Muscle of arm (tissue), 12 donors: ENCODE data around the gene INTS12. TPM values are rescaled to one million over a fixed set of nuclear protein-coding genes. Genes with fewer than 3 reads are reported as not detected.
"Not testable (repeated sequence)": the region's sequence is repeated elsewhere in the genome, so short reads cannot be mapped to it uniquely, and the experiment has no call there.

Experiments
- DNase-seq: peaks from one replicate; pipeline ENCODE4 v3.0.0-alpha.2; 2013
- polyA plus RNA-seq, 12 donors: library from polyadenylated mRNA; unstranded; fragments of 120-200 nt; gene quantifications; one replicate each; pipeline ENCODE4 v1.2.1, GENCODE V29; 2013; ENCODE audit not compliant: insufficient read length in 12 of 12

Gene INTS12
- polyA plus RNA-seq, 12 donors, result 28.0 to 53.6 (median 30.4) TPM; not detected in 1

DNA sequence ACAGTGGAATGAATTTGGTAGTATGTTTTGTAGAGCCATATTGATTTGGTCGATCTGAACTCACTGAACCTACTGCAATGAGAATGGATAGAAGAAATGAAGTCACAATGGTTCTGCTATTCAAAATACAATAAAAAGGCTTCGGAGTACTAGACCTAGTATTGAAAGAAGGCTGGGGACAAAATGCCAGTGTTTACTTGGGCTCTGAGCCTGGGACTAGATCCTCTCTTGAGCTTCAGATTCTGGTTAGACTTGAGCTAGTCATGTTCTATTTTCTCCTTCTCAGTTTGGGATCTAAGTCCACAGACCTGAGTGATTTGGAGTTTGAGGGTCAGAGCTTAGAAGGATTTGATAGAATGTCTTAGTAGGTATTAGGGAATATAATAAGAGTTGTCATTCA lies 9.9 kb downstream of the INTS12 start:
- DNase-seq, result no peak

DNA sequence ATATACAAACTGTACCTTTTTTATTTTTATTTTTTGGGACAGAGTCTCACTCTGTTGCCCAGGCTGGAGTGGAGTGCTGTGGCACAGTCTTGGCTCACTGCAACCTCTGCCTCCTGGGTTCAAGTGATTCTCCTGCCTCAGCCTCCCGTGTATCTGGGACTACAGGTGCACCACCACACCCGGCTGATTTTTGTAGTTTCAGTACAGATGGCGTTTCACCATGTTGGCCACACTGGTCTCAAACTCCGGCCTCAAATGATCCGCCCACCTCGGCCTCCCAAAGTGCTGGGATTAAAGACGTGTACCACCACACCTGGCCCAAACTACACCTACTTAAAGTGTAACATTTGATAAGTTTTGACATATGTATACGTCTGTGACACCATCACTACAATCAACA lies 12.7 kb downstream of the INTS12 start:
- not testable (repeated sequence) for DNase-seq

DNA sequence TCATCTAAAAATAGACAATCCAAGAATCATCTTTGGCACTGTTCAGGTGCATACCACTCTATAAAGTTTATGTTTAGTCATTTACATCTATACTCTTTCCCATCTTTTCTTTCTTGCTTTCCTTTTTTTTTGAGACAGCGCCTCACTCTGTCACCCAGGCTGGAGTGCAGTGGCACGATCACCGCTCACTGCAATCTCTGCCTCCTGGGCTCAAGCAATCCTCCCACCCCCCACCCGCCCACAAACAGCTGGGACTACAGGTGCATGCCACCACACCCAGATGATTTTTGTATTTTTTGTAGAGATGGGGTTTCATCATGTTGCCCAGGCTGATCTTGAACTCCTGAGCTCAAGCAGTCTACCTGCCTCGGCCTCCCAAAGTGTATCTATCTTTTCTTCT lies 13.7 kb downstream of the INTS12 start:
- not testable (repeated sequence) for DNase-seq

DNA sequence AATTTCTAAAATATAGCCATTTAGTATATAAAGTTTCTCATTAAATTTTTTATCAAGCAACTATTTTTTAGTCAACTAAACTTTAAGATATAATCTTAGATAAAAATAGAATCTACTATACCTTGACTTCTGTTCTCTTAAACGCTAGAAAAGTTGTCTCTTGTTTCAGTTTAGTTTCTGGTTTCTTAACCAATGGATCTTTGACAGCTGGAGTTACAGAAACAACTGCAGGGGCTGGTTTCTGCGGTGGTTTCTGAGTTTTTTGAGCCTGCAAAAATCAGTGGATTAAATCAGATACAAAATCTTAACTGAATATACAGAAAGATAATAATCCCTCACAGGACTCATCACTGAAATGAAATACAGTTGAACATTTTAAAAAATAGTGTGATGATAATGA lies 21.9 kb downstream of the INTS12 start:
- no peak for DNase-seq

DNA sequence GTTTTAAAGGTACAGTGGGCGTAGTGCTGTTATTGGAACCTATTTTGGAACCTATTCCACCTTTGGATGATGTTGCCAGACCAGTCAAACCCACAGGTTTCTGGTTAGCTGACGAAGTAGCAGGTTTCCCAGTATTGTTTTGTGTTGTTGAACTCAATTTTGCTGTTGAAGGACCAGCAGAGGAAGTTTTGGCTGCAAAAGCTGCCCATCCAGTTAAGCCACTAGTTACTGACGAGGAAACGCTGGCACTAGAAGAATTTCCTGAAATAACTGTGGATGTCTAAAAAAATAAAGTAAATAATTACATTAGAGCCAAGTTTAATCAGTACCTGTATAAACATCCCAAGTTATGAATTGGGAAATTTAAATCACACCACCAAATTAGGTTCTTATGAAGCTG lies 25.5 kb downstream of the INTS12 start:
- DNase-seq, result no peak

DNA sequence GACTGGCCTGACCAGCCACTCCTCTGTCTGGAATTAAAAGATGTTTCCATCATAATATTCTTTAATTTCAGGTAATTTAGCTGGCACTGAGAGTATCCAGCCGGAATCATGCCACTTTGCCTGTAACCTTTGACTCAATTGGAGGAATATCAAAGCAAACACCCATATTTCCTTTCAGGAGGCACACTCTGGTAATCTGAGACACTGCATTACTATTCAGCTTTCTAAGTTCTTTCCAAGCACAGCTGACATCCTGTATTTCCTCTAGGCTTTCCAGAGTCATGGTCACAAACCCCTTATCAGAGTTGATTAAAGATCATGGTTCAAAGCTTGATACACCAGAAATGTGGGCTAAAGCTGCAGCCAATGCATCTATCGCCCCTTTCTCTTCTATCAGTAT lies 29.3 kb downstream of the INTS12 start:
- no peak for DNase-seq

DNA sequence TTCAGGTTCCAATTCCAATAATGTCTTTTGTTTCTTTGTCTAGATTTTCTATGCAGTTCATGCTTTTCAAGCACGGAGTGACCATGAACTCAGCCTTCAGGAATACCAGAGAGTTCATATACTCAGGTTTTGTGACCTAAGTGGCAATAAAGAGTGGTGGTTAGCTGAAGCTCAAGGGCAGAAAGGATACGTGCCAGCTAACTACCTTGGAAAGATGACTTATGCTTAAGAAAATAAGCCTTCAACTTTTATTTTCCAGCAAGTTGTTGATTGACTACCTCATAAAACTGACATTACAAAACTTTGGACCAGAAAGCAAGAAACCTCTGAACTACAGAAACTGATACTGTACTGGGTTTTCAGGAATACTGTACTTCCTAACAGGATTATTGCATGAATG lies 30.8 kb downstream of the INTS12 start:
- no peak for DNase-seq

DNA sequence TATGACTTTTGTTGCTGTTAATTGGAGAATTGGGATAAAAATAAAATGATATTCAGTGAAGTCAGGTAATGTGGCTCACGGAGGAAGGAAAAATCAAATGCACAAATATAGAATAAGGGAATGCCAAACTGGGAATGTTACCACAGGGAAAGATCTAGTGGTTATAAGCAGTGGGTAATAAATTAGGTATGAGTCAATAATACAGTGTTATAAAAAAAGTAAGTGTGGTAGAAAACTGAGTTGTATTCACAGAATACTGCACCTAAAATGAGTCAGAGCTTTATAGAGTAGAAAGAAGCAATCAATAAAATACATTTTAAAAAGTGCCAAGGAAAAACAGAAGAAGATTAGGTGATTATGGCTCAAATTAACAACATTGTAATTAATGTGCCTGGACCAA lies 34.5 kb downstream of the INTS12 start:
- no peak for DNase-seq

DNA sequence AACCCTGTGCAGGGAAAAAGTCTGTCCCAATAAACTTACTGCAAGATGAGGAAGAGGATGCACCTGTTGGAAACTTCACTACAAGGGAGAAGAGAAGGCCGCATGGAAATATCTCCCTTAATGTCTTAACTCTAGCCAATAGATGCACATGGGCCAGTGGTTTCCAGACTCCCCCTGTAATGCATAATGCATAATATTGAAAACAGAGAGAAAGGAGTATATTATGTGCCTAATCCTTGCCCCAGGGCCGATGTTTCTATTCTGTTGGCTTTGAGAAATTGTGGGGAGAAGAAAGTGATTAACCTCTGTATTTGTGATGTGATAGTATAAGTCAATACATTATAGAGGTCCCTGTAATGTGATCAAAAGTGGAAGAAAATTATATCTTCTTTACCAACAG lies 37.2 kb downstream of the INTS12 start:
- DNase-seq, result no peak

DNA sequence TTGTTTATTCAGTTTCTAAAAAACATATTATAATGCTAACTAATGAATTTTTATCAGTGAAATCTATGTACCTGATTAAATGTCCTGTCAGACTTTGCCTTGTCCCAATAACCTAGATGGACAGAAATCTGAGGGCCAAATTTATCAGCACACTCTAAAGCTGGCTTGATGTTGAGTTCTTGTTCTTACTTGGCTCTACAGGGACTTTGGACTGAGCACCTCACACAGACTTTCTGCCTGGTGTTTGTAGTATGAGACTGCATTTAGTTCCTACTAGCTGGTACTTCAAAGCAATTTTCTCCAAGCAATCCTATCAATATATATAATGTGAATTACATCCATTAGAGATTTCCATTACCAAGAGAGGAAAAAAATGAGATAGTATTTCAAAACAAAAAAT lies 37.8 kb downstream of the INTS12 start:
- no peak for DNase-seq

DNA sequence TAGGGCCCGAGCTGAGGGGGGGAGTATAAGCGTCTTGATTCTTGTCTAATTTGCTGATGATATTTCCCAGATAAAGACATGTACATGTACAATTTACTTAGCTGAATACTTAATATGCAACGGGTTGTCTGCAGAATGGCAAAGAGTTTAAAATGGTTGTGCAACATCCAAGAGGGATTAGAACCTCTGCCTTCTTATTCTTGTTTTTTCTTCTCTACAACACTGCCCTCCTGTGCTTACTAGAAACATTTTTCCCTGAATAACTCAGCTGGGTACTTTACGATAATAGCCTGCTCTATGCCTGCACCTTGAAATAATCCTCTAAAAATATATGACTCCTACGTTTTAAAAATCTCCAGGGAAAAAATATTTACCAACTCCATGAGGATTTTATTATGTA lies 41.8 kb downstream of the INTS12 start:
- DNase-seq, result no peak

DNA sequence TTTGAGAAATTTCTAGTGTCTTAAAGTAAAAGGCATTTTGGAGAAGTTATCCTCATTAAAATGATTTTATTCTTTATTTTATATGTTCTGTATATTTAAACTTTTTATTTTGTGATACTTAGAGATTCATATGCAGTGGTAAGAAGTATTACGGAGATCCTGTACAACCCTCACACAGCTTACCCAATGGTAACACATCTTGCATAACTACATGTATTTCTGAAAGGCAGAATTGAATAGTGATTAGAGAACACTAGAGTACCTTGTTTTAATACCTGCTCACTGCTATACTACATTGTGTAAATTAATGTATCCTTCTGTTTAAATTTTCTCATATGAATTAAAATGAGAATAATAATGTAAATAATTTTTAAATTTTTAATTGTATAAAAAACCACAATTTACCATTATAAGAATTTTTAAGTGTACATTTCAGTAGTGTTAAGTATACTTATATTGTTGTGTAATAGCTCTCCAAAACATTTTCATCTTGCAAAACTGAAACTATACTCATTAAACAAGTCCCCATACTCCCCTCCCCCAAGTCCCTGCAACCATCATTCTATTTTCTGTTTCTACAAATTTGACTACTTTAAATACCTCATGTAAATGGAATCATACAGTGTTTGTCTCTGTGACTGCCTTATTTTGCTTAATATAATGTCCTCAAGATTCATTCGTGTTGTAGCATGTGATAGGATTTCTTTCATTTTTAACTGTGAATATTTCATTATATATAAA lies 45.4 kb downstream of the INTS12 start:
- DNase-seq, result no peak

DNA sequence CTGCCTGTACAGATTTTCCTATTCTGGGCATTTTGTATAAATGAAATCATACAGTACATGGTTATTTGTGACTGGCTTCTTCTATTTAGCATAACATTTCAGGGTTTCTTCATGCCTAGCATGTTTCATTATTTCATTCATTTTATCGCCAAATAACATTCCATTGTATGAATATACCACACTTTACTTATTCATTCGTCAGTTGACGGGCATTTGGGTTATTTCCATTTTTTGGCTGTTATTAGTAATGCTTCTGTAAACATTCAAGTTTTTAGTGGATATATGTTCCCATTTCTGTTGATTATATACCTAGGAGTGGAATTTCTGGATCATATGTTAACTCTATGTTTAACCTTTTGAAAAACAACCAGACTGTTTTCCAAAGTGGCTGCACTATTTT lies 47.5 kb downstream of the INTS12 start:
- DNase-seq, result no peak

DNA sequence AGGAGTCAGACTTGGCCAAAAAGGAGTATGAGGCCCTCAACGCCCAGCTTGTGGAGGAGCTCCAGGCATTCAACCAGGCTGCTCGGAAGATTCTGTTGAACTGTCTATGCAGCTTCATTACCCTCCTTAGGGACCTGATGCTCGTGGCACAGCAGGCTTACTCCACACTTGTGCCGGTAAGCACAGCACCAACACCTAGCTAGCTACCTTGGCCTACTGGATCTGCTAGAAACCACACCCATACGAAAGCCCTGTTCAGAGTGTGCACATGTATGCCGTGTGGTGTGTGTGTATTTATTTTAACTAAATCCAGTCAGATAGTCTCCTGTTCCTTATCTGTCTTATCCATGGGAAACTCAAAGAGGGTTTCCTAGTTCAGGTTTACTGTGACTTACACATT lies 49.3 kb downstream of the INTS12 start:
- DNase-seq, result no peak

DNA sequence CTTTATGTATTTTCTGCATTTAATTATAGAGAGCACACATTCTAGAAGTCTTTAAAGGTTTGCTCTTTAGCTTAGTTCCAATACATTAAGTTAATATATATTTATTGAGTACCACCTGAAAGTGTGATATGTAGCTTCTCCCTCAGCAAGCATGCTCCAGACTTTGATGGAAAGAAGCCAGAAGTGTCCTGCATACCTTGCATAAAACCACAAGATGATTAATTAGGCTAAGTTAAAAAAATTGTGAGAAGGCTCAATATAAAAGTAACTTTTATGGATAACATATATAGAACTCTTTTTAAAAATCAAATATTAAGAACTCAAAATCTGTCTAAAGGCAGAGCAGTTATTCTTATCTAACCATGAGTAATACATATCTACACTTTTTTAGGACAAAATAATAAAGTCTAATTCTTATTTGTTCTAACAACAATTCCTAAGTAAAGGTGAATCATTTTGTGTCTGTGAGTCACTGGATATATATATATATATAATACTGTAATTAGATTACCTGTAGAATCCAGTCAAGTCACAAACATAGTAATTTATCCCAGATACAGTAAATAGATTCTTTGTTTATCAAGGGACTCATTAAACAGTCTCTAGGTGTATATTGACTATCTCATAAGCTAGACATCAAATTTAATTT lies 51.2 kb downstream of the INTS12 start:
- no peak for DNase-seq

DNA sequence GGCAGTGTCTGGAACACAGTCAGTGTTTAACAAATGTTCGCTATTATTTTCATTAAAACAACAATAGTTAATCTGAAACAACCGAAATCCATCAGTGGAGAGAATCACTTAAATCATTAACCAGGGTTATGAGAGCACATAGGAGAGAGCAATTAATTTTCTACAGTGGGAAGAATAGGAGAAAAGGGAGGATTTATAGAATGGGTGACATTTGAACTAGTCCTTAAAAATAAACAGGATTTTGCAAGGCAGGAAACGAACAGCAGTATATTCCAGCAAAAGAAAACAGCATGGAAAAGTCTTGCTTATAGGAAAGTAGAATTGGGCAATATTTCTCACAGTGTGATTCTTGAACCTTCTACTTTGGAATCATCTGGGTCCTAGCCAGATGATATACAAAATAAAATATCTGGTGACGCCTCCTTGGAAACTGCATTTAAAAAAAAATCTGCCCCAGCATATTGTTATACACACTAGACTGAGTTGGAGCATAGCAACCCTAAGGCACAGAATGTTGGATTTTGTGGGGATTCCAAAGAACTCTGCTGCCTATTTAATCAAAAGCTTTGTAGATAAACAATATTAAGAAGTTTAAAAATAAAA lies 56.1 kb downstream of the INTS12 start:
- DNase-seq, result no peak

DNA sequence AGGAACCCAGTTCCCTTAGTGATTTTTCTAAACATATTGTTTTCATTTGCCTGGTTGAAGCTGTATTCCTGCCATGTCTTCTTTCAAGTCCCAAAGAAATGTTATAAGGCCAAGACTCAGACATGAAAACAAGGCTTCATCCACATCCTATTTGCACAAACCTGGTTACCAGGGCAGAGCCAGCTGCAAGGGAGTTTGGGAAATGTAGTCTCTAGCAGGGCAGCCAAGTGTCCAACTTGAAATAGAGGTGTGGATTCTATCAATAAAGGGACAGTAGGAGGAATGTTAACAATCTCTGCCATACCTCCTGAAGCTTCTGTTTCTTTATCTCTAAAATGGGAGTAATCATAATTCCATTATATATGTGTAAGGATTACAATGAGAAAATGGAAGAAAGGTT lies 56.6 kb downstream of the INTS12 start:
- DNase-seq, result no peak

DNA sequence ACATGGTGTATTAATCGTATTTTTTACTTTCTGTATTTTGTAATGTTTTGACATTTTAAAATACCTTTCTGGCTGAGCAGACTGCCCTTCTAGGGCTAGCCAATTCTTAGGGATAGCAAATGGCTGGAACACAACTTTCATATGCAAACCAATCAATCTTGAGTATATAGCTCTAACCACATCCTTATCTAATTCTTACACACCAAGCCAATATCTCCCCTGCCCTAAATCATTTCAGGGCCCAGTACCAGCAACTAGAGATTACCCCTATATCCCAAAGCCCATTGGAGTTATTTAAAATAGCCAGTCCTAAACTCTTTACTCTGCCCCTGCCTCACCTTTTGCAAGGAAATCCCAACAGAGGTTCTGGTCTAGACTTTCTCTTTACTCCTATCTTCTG lies 58.3 kb downstream of the INTS12 start:
- no peak for DNase-seq

DNA sequence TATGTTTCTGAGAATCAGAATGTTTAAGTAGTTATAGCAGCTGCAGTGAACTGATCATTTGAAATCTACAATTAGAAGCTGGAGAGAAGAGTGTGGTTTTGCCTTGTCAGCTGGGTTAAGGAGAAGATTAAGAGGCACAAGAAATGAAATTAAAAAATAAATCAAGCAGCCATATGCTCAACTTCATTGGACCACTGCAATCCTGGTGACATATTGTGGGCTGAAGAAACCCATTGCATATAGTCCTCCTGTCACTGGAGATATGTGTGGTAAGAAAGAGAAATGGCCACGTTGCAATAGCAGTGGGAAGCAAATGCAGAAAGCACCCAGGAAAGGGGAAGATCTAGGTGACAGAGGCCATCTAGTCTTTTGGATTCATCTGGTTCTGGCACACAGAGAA lies 63.0 kb downstream of the INTS12 start:
- no peak for DNase-seq

DNA sequence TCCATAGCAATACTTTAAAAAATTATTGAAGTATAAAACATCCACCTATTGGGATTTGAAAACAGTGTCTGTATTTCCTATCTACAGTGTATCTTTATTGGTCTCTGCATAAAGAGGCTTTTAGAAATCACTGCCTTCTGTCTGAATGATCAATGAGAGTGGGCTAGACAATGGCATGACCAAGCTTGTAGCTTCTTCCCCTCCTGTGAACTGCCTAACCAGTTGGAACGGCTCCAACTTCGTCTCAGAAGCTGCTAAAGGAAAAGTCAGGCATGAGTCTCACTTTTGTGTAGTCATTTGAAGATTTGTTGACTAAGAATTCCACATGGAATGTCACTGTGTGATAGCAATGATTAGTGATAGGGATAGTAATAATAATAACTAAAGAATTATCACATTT lies 64.2 kb downstream of the INTS12 start:
- DNase-seq, result no peak

DNA sequence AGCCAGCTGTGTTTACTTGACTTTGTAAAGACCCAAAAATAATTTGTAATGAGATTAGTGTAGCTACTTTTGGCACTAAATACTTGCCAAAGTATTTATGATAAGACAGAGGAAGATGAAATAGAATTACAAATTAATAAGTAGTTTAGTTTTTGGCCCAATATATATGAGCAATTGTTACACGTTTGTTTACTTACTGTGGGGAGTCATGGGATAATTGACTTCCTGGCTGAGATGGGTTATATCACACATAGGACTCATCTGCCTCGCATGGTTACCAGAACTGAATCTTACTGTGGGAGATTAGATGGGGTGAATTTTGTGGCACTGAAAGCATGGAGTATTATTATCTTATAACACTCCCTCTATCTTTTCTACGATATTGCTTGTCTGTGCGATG lies 66.6 kb downstream of the INTS12 start:
- no peak for DNase-seq

DNA sequence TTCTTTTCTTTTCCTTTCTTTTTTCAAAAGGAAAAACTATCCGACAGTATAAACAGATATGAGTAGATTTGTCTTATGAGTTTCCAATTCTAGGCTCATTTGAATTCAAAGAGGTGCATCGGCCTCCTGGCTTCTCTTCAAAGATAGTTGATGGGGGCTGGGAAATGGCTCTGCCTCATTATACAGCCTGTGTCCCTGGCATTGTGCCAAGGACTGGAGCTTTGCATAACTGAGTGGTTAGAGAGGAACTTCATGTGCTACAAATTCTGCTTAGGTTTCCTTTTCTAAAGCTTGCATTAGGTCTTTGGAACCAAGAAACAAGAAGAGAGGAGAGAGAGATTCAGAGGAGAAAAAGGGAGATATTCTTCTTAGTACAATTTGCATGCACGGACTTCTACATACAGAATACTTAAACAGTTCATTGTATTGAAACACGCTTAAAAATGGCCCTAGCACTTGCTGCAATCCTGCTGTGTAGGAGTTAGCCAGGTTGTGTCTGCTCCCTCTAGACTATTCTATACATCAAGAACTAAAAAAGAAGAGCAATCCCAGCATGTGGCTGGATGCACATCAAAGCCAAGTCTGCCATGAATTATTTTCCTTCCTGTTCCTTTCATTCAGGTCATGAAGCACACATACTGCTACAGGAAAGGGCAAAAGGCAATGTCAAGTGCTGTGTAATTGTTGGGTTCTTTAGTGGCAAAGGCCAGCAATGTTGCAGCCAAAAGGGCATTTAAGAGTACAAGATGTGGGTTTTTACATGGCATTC lies 70.9 kb downstream of the INTS12 start:
- DNase-seq, result peak; percentile 21
